HG02884 (cell line): ENCODE data around the gene ATP2A2.
"Not testable (repeated sequence)": the region's sequence is repeated elsewhere in the genome, so short reads cannot be mapped to it uniquely, and the experiment has no call there.

ENCODE experiments used
- ATAC-seq: cut with Tn5 transposase; IDR thresholded peaks from one replicate; pipeline ENCODE4 v1.9.1; 2021; ENCODE audit warnings: mild to moderate bottlenecking, moderate library complexity; ENCODE audit not compliant: unreplicated experiment

Gene ATP2A2

DNA sequence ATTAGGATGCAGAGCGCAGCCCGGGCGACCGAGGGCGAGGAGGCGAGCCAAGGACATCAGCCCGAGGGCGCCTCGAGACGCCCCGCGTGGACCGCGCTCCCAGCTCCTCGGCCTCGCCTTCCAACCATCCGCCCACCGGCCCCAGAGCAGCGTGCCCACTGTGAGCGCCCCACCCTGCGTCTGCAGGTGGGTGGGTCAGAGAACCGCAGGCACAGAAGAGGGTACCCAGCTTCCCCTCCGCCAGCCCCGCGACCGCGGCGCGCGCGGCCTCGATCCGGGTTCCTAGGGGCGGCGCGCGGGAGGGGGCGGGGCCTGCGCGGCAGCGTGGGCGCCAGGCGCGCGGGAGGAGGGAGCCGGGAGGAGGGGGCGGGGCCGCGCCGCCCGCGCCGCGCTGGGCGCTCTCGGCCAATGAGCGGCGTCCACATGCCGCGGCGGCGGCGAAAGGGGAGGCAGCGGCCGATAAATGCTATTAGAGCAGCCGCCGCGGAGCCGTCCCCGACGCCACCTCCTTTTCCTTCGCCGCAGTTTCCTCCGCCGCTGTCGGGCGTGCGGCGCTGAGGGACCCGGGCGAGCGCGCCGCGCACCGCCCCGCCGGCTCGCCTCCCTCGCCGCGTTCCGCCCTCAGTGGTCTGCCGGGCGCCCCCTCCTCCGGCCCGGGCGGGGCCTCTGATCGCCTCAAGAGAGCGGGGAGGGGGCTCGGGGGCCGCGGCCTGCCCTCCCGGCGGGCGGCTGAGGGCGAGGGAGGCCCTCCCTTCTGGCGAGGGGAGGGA, at the start of gene ATP2A2:
TSS of gene ATP2A2 (plus strand) at position 469 of the 770 bp plus-strand sequence. CDS start 543 bp downstream, outside the sequence.
- peak; percentile 67 for ATAC-seq

DNA sequence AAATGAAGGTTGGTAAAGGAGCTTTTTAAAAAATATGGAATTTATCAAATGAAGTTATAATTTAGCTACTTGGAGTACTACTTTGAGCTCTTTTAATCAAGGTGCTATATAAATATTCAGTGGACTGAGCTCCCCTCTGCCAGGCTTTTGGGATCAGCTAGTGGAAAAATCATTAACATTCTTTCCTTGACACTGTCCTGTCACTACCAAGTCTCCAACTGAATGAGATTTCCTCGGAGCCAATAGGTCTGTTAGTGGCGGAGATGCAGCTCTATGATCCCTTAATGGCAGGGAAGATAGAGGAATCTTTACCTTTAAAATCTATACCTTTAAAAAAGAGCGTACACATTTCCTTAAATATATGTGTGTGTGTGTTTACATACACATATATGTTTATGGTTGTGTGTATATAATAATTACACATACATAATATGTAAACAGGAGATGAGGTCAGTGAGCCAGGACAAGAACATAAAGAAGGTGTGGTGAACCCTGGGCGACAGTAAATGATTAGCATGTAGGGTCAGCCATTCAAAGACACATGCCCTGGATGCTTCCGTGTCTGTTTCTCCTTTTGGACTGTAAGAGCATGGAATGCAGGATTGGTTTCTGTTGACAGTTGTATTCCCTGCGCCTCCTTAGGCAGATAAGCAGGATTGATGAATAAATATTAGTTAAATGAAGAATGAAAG, 47.7 kb upstream of the ATP2A2 start:
- ATAC-seq = no peak

DNA sequence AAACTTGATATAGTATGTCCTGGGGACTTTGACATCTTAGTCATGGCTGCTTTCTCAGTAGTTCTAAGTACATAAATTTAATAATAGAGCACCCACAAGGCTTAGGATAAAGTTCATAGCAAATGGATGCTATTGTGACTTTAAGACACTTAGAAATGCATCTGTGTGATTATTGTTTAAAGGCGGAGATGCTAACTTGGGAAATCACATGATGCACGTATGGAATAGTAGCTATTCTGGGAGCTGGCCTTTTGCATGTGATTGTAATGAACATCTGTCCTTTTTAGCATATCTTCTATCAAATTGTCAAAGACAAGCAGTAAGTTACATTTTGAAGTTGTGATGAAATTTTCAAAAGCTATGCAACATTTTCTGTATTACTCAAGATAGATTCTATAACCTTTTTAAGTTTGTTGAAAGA, 46.7 kb upstream of the ATP2A2 start:
- no peak for ATAC-seq

DNA sequence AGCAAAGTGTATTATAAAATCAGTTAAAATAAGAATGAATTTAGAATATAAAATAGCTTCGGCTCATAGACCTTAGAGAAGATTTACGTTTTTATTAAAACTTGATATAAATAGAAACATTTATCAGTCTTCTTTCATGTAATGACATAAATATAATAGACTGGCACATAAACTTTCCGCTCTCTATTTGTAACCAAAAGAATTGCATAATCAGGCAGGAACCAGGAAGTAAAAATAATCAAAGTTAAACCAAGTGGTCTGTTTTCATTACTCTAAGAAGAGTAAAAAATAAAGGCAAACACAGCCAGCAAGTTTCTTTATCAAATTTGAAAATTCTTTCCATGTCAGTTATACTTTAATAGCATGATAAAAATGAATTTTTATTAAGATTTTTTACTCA, 46.3 kb upstream of the ATP2A2 start:
- no peak for ATAC-seq

DNA sequence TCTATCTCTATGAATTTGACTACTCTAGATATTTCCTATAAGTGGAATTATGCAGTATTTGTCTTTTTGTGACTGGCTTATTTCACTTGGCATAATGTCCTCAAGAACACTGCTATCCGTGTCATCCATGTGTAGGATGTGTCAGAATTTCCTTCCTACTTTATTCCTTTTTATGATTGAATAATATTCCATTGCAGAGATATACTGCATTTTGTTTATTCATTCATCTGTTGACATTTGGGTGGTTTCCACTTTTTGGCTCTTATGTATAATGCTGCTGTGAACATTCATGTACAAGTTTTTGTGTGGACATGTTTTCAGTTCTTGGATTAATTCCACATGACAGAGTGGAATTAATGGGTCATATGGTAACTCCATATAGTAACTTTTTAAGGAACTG, 45.7 kb upstream of the ATP2A2 start:
- ATAC-seq = no peak

DNA sequence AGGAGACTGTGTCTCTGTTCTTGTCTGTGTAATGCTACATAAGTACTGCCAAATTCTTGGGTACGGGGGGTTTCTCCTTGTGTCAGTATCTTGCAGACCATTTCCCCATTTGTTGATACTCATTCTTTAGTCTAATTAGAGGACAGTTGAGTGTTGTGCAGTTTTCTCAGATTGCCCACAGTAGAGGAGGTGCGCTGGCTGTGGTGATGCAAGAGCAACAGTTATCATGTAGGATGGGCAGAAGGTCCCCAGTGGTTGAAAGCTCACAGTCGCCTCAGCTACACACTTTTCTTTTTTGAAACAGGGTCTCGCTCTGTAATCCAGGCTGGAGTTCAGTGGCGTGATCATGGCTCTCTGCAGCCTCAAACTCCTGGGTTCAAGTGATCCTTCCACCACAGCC, 37.8 kb upstream of the ATP2A2 start:
- ATAC-seq = no peak

DNA sequence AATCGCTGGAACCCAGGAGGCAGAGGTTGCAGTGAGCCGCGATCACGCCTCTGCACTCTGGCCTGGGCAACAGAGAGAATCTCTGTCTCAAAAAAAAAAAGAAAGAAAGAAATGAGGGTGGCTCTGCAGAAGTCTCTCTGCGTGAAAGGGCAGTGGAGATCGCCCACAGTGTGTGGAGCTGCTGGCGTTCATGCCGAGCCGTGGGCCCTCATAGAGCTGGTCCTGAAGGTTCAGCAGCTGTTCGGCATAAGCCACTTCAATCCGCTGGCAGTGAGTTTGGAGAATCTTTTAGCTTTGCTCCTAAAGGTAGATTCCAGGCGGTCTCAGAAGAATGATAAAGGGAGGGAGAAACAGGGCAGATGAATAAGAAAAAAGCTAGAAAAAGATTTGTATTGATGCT, 36.7 kb upstream of the ATP2A2 start:
- no peak for ATAC-seq

DNA sequence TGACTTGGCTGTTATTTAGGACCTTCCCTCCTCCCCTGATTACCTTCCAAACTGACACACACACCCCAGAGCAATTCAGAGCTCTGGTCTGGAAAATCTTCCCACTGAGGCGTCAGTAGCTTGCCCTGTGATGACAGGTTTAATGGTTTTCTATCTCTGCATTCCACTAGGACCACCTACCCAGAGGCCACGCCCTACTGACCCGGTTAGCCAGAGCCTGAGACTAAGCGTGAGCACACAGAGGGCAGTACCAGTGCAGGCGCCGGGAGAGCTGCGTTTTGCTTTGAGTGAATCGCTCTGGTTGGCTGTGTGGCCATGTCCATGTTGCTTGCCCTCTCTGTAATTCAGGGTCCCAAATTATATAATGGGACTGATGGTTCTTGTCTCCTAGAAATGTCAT, 36.2 kb upstream of the ATP2A2 start:
- no peak for ATAC-seq

DNA sequence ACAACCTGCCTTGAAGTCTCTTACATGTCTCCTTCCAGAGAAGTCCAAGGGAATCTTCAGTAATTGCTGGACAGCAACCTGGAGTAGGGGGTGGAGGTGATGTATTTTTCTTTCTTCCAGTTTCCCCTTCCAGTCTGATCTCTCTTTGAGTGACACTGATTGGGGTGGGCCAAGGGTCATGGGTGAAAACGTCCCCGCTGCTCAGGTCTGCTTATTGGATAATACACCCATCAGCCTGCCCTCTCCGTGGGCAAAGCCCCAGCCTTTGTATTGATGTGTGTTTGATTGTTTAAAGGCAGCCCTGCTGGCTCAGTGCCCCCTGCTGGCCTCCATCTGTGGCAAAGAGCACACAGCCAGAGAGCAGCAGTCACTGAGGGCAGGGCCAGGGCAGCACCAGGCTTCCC, 35.7 kb upstream of the ATP2A2 start:
- no peak for ATAC-seq

DNA sequence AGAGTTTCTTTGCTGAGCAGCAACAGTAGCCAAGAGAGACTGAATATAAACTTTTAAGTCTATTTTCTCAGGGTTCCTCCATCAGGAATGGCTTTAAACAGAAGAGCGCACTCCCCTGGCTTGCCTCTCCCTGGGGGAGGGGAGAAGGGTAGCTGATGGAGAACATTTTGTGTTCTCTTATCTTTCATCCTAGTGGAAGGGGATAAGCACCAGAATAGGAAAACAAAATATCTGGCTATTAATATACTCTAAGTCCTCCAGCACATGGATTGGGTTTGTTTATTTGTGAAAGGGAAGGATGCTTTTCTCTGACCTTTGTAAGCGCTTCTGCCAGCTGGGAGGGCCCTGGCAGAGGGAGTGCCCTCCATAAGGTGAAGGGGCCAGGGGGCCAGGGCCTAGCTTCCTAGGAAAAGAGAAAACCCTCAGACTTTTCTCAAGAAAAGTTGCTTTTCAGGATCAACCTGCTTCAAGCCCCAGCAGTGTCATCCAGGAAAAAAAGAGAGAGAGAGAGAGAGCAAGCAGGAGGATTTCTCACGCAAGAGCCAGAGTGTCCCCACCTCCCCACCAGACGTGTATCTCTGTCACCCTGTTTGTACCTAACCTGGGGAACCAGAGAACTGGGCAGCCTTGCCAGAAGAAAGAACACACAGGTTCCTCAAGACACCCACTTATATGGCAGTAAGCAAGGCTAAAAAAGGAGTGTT, 34.3 kb upstream of the ATP2A2 start:
- no peak for ATAC-seq

DNA sequence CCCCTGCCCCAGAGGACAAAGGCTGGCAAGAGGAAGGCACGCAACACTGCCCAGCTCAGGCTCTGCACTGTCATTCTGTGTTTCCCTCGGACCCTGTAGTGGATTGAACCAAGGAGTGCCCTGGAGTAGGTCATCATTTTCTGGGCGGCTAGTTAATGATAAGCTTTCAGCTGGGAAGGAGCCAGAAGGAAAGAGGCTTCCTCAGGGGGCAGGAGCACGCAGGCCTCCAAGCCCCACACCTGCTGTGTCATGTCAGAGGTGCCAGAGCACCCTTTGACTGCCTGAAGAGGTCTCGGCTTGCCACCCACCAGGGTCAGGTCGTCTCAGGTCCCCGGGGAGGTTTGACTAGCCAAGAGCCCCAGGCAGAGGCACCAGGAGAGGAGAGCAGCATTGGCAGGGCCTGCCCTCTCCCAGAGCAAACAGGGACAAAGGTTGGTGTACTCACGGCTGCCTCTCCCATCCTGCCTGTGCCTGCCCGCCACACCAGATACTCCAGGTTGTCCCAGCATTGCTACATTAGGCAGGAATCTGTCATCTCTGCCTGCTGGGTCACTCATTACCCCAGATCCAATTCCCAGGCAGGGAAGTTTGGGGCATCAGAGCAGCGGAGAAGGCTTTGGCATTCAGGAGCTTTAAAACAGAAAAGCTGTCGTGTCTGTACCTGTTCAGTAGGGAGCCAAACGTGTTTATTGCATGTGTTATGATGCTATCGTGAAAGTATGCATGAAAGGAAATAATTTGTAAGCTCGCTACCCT, 33.5 kb upstream of the ATP2A2 start:
- ATAC-seq = no peak

DNA sequence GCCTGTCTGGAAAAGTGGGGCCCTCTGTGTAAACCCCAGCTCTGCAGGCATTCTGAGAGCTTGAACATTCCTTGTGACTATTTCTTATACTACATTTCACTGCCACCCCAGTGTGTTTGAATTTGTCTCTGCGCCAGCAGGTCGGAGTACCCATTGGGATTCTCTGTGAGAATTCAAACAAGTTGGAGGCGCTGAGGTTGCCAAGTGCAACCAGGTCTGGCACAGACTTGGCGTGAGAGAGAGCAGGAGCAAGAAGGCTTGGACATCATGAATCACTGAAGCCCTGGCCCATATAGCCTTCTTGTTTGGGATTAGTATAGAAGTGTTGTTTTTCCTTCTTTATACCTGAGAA, 33.0 kb upstream of the ATP2A2 start:
- no peak for ATAC-seq

DNA sequence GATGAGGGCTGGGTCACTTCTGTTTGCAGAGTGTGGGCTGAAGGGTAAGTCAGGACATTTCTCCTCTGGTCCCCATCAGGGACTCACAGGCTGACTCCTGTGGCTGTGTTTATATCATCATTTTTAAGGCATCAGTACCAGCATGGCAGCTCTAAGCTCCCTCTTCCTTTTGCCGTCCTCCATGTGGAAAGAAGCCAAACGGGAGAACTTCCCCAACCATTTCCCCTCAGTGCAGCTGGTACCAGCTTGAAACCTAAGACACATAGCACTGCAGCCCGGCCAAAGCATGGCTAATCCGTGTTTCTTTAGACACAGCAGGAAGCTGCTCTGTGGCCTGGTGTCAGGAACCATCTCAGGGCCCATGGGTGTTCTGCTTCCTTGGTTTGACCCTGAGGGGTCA, 31.9 kb upstream of the ATP2A2 start:
- no peak for ATAC-seq

DNA sequence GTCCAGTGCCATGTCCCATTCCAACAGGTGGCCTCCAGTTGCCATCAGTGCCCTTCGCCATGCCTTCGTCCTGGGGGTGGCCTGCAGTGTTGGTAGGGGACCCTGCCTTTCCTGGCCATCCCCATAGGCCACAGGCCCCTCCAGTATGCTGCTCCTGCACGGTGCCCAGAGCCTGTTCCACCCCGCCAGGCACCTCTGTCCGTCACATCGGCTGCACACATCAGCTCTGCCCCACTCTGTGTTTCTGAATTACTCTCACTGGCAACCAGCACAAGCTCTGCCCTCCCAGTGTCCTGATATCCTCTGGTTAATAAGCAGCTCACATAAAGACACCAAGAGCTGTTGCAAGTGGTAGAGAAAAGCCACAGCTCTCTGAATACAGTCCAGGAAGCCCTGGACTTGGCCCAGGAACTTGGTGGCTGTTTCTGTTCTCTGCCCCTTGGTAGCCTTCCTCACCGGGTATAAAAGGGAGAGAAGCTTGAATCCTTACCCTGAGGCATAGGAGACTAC, 31.3 kb upstream of the ATP2A2 start:
- no peak for ATAC-seq

DNA sequence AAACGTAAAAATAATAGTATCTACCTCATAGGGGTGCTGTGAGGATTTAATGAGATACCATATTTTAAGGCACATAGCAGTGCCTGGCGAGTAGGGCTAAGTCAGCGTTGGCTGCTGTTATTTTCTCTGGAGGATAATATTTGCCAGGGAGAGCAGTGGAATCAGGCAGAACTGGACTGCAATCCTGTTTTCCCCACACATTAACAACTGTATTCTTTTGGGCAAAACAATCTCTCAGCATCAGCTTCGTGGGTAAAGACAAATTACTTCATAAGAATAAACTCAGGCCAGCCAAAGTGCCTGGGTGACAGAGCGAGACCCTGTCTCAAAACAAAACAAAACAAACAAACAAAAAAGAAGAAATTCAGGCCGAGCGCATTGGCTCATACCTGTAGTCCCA, 29.7 kb upstream of the ATP2A2 start:
- ATAC-seq = no peak

DNA sequence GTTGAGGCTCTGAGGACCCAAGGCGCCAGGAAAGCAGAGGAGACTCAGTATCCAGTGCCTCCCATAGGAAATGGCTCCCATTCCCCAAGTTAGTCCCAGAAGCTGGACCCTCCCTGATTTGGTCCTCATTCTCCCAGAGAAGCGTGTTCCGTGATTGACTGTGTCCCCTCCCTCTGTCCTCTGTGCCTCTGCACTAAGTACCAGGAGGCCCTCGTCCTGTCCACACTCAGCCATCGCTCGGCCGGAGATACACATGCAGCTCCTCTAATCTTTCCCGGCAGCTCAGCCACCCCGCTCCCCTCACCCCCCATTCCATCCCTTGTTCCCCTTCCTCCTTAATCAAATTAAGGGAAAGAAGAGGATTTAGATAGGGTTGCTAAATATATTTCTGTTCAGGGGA, 28.3 kb upstream of the ATP2A2 start:
- ATAC-seq = no peak

DNA sequence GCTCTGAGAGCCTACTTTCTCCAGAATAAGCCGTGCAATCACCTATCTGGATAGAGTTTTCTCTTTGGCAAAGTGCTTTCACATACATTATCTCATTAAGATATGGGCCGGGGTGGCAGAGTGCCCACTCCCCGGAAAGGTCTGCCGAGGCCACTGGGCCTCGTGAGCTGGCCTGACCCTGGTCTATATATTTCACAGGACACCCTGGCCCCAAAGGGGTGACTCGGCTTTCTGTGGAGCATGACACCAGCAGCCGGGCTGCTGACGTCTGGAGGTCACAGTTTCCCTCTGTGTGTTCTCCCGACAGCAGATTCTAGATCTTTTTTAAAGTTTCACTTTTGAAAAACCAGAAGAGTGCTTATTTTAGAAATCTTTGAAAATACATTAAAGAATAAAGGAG, 27.9 kb upstream of the ATP2A2 start:
- no peak for ATAC-seq

DNA sequence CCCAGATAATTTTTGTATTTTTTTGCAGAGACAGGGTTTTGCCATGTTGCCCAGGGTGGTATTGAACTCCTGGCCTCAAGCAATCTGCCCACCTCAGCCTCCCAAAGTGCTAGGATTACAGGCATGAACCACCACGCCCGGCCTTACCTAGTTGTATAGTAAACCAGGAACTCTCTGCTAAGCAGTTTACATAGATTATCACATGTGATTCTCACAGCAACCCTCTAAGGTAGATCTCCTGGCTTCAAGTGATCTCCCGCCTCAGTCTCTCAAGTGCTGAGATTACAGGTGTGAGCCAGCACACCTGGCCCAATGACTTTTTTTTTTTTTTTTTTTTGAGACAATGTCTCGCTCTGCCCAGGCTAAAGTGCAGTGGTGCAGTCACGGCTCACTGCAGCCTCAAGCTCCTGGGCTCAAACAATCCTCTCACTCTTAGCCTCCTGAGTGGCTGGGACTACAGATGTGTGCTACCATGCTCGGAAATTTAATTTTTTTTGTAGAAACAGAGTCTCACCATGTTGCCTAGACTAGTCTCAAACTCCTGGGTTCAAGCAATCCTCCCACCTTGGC, 26.0 kb upstream of the ATP2A2 start:
- ATAC-seq = no peak

DNA sequence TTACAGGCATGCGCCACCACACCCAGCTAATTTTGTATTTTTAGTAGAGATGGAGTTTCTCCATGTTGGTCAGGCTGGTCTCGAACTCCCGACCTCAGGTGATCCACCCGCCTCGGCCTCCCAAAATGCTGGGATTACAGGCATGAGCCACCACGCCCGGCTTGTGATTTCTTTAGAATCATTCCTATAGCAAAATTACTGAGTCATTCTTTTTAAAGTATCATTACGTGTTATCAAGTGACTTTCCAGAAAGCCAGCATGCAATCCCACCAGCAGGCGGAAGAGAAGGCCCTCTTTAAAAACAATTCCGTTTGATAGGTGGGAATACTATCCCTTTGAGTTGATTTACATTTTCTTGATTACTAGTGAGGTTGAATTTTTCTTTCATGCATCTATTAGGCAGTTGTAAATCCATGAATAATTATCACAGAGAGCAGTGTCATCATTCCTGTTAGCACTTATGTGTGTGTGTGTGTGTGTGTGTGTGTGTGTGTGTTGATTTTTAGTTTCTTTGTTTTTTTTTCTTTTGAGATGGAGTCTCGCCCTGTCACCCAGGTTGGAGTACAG, 25.1 kb upstream of the ATP2A2 start:
- not testable (repeated sequence) for ATAC-seq

DNA sequence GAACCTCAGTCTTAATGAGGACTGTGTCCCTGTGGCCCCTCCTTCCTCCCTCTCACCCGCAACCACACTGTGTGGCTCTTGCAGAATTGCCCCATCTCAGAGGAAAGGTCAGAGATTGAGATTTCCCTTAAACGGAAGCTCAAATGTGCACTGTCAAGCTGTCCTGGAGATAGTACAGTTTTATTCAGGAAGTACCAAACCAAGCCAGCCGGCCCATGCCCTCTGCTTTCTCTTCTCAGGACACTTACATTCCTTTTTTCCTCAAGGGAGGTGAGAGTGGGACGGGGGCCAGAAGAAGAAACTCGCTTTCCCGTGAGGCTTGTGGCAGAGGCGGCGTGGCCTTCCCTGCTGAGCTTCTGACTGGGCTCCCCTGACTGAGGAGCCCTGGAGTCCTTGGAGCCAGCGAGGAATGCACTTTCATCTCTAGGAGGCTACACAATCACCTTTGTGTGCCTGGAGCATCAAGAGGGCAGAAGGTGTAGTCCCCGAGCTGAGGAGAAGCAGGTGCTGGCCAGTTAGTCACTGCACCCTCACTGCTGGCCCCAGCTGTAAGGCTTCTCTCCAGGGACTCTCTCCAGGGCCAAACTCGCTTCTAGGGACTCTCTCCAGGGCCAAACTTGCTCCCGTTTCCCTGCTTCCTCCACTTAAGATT, 24.1 kb upstream of the ATP2A2 start:
- ATAC-seq = no peak
